Stimulated activated CD8-positive, alpha-beta memory T cell treated with anti-CD3 and anti-CD28 coated beads, Interleukin-7, amount 100 ng/mL, for 1 hour (primary cell): ENCODE data around the gene C10orf62.
A peak's percentile ranks its signal among the peaks of the same experiment; 100 is the strongest.
"Not testable (repeated sequence)": the region's sequence is repeated elsewhere in the genome, so short reads cannot be mapped to it uniquely, and the experiment has no call there.

ENCODE experiments used
- DNase-seq, 2 donors: peaks; one replicate each; pipeline ENCODE4 v3.0.0-alpha.2; 2020; ENCODE audit warnings: low read depth in 2 of 2

The C10orf62 gene

GRCh38 chr10:97564776-97565175 lies 24.7 kb upstream of the C10orf62 start:
- DNase-seq, result no peak

- no peak for DNase-seq
Measured at GRCh38 chr10:97566336-97566996, 23.1 kb upstream of the C10orf62 start.

GRCh38 chr10:97567891-97568290 lies 21.6 kb upstream of the C10orf62 start:
- no peak for DNase-seq

- DNase-seq, result no peak
Measured at GRCh38 chr10:97570146-97570788, 19.3 kb upstream of the C10orf62 start.

GRCh38 chr10:97570789-97571471 lies 18.6 kb upstream of the C10orf62 start:
- no peak for DNase-seq

- DNase-seq, result no peak
Measured at GRCh38 chr10:97571622-97572021, 17.9 kb upstream of the C10orf62 start.

- DNase-seq, result peak; percentile 11 to 17
Measured at GRCh38 chr10:97572214-97572989, 17.1 kb upstream of the C10orf62 start, which contains the start of gene ANKRD2. TSS of gene ANKRD2 (plus strand) at chr10:97572779. CDS start at chr10:97572789, 10 bp downstream.

GRCh38 chr10:97573021-97573420 lies 16.5 kb upstream of the C10orf62 start:
- DNase-seq, result no peak

GRCh38 chr10:97573672-97574071 lies 15.8 kb upstream of the C10orf62 start:
- no peak for DNase-seq

- no peak for DNase-seq
Measured at GRCh38 chr10:97574374-97575126, 15.0 kb upstream of the C10orf62 start.

- DNase-seq, result no peak
Measured at GRCh38 chr10:97575127-97575668, 14.3 kb upstream of the C10orf62 start.

- DNase-seq, result not testable (repeated sequence)
Measured at GRCh38 chr10:97576487-97576886, 13.0 kb upstream of the C10orf62 start.

GRCh38 chr10:97577701-97578100 lies 11.8 kb upstream of the C10orf62 start:
- no peak for DNase-seq

GRCh38 chr10:97578171-97578844 lies 11.2 kb upstream of the C10orf62 start:
- DNase-seq, result no peak

GRCh38 chr10:97580421-97581367 lies 8.8 kb upstream of the C10orf62 start:
- DNase-seq, result no peak

- DNase-seq, result no peak
Measured at GRCh38 chr10:97582169-97582568, 7.4 kb upstream of the C10orf62 start.

GRCh38 chr10:97583476-97583875 lies 6.0 kb upstream of the C10orf62 start:
- no peak for DNase-seq

GRCh38 chr10:97584060-97584797 lies 5.3 kb upstream of the C10orf62 start, which contains the start of gene HOGA1:
TSS of gene HOGA1 (plus strand) at chr10:97584389. CDS start at chr10:97584704, 315 bp downstream.
- DNase-seq, result no peak
